Stimulated activated CD4-positive, alpha-beta T cell treated with anti-CD3 and anti-CD28 coated beads, TNF-alpha, amount 100 ng/mL, for 48 hours (primary cell): ENCODE results near the gene ASZ1.

Source experiments
- DNase-seq, 3 donors: peaks; one replicate each; pipeline ENCODE4 v3.0.0-alpha.2; 2020; ENCODE audit warnings: low read depth in 3 of 3

ASZ1 gene

GRCh38 chr7:117346161-117346560 is 81.1 kb downstream of the ASZ1 start:
- no peak for DNase-seq

GRCh38 chr7:117338020-117338419 is 89.3 kb downstream of the ASZ1 start:
- DNase-seq: no peak

GRCh38 chr7:117333168-117333567 is 94.1 kb downstream of the ASZ1 start:
- DNase-seq: no peak

- no peak for DNase-seq
Observed at GRCh38 chr7:117332031-117332430, 95.3 kb downstream of the ASZ1 start.

GRCh38 chr7:117325836-117326235 is 101.5 kb downstream of the ASZ1 start:
- no peak for DNase-seq

GRCh38 chr7:117324960-117325359 is 102.3 kb downstream of the ASZ1 start:
- DNase-seq: no peak

GRCh38 chr7:117323851-117324711 is 103.2 kb downstream of the ASZ1 start:
- DNase-seq: no peak

GRCh38 chr7:117323305-117323850 is 103.9 kb downstream of the ASZ1 start:
- no peak for DNase-seq

GRCh38 chr7:117322741-117323304 is 104.5 kb downstream of the ASZ1 start, which contains the start of gene WNT2:
WNT2 (minus strand) TSS chr7:117323058; CDS start chr7:117322989, 69 bp downstream.
- DNase-seq: no peak

GRCh38 chr7:117320523-117320922 is 106.8 kb downstream of the ASZ1 start:
- DNase-seq: no peak

- no peak for DNase-seq
Observed at GRCh38 chr7:117319181-117319580, 108.1 kb downstream of the ASZ1 start.

- DNase-seq: no peak
Observed at GRCh38 chr7:117313582-117313981, 113.7 kb downstream of the ASZ1 start.
